ENCODE measurements around the gene PTBP3.
"Not testable (repeated sequence)": the region's sequence is repeated elsewhere in the genome, so short reads cannot be mapped to it uniquely, and the experiment has no call there.

PTBP3 gene

GRCh38 chr9:112323378-112323854, 10.0 kb downstream of the PTBP3 start:
- no peak for DNase-seq (ENCODE audit: low read depth, low spot score)

GRCh38 chr9:112322701-112323377, 10.6 kb downstream of the PTBP3 start:
- DNase-seq (ENCODE audit: low read depth, low spot score): no peak

- no peak for DNase-seq (ENCODE audit: low read depth, low spot score)
Observed at GRCh38 chr9:112316258-112316943, 17.0 kb downstream of the PTBP3 start.

GRCh38 chr9:112315331-112316257, 17.8 kb downstream of the PTBP3 start:
- DNase-seq (ENCODE audit: low read depth, low spot score): no peak

- no peak for DNase-seq (ENCODE audit: low read depth, low spot score)
Observed at GRCh38 chr9:112312139-112312538, 21.3 kb downstream of the PTBP3 start.

- no peak for DNase-seq (ENCODE audit: low read depth, low spot score)
Observed at GRCh38 chr9:112311497-112311896, 21.9 kb downstream of the PTBP3 start.

- no peak for DNase-seq (ENCODE audit: low read depth, low spot score)
Observed at GRCh38 chr9:112310826-112311225, 22.6 kb downstream of the PTBP3 start.

GRCh38 chr9:112308588-112308987, 24.8 kb downstream of the PTBP3 start:
- no peak for DNase-seq (ENCODE audit: low read depth, low spot score)

- no peak for DNase-seq (ENCODE audit: low read depth, low spot score)
Observed at GRCh38 chr9:112301420-112301819, 32.0 kb downstream of the PTBP3 start.

GRCh38 chr9:112299514-112299913, 33.9 kb downstream of the PTBP3 start:
- no peak for DNase-seq (ENCODE audit: low read depth, low spot score)

- no peak for DNase-seq (ENCODE audit: low read depth, low spot score)
Observed at GRCh38 chr9:112296929-112297328, 36.5 kb downstream of the PTBP3 start.

- no peak for DNase-seq (ENCODE audit: low read depth, low spot score)
Observed at GRCh38 chr9:112295174-112295573, 38.2 kb downstream of the PTBP3 start.

GRCh38 chr9:112288029-112288428, 45.4 kb downstream of the PTBP3 start:
- no peak for DNase-seq (ENCODE audit: low read depth, low spot score)

- no peak for DNase-seq (ENCODE audit: low read depth, low spot score)
Observed at GRCh38 chr9:112286926-112287325, 46.5 kb downstream of the PTBP3 start.

- DNase-seq (ENCODE audit: low read depth, low spot score): no peak
Observed at GRCh38 chr9:112285056-112285455, 48.4 kb downstream of the PTBP3 start.

GRCh38 chr9:112283582-112284253, 49.7 kb downstream of the PTBP3 start:
- no peak for DNase-seq (ENCODE audit: low read depth, low spot score)

GRCh38 chr9:112282841-112283240, 50.6 kb downstream of the PTBP3 start:
- DNase-seq (ENCODE audit: low read depth, low spot score): not testable (repeated sequence)

- no peak for DNase-seq (ENCODE audit: low read depth, low spot score)
Observed at GRCh38 chr9:112280904-112281303, 52.5 kb downstream of the PTBP3 start.

GRCh38 chr9:112279501-112279900, 53.9 kb downstream of the PTBP3 start:
- no peak for DNase-seq (ENCODE audit: low read depth, low spot score)

- no peak for DNase-seq (ENCODE audit: low read depth, low spot score)
Observed at GRCh38 chr9:112278152-112278551, 55.3 kb downstream of the PTBP3 start.

- DNase-seq (ENCODE audit: low read depth, low spot score): no peak
Observed at GRCh38 chr9:112274600-112274999, 58.8 kb downstream of the PTBP3 start.

GRCh38 chr9:112273876-112274275, 59.5 kb downstream of the PTBP3 start:
- DNase-seq (ENCODE audit: low read depth, low spot score): no peak
